Trophoblast cell (in vitro differentiated cells and primary cell): ENCODE results near the gene CHAF1B.
A peak's percentile ranks its signal among the peaks of the same experiment; 100 is the strongest.

Source experiments
- DNase-seq, 2 donors: peaks; one replicate each; pipeline ENCODE4 v3.0.0-alpha.2; 2016
- H2AFZ ChIP-seq: 2 replicates; pipeline ENCODE4 v1.6.1; 2013; ENCODE audit warnings: low read length, moderate library complexity, mild to moderate bottlenecking; ENCODE audit not compliant: insufficient read depth, poor library complexity
- H2AK5ac ChIP-seq: 2 replicates; pipeline ENCODE4 v1.6.1; 2013; ENCODE audit warnings: mild to moderate bottlenecking, low read length
- H2BK120ac ChIP-seq: 2 replicates; pipeline ENCODE4 v1.6.1; 2013; ENCODE audit warnings: low read length, mild to moderate bottlenecking, moderate library complexity; ENCODE audit not compliant: insufficient read depth, poor library complexity
- H2BK12ac ChIP-seq: 2 replicates; pipeline ENCODE4 v1.6.1; 2013; ENCODE audit warnings: mild to moderate bottlenecking, low read length, moderate library complexity
- H2BK5ac ChIP-seq: 2 replicates; pipeline ENCODE4 v1.6.1; 2013; ENCODE audit warnings: low read length, low read depth, moderate library complexity, mild to moderate bottlenecking; ENCODE audit not compliant: poor library complexity
- H3K14ac ChIP-seq: 2 replicates; pipeline ENCODE4 v1.6.1; 2013; ENCODE audit warnings: mild to moderate bottlenecking, low read length
- H3K18ac ChIP-seq: 2 replicates; pipeline ENCODE4 v1.6.1; 2013; ENCODE audit warnings: mild to moderate bottlenecking, low read length
- H3K23ac ChIP-seq: 2 replicates; pipeline ENCODE4 v1.6.1; 2013; ENCODE audit warnings: low read length
- H3K27ac ChIP-seq: 2 replicates; pipeline ENCODE4 v1.5.1; 2013; ENCODE audit warnings: low read depth, mild to moderate bottlenecking, inconsistent platforms, low read length, moderate library complexity
- H3K27me3 ChIP-seq: 2 replicates; pipeline ENCODE4 v1.6.1; 2013; ENCODE audit warnings: inconsistent platforms, mild to moderate bottlenecking, low read length, moderate library complexity; ENCODE audit not compliant: insufficient read depth
- H3K36me3 ChIP-seq, 2 experiments: 1 replicate in 1 of 2; 2 replicates in 1 of 2; pipeline ENCODE4 v1.6.1; 2013; ENCODE audit warnings: low read length in 2 of 2, mild to moderate bottlenecking in 2 of 2, moderate library complexity in 1 of 2; ENCODE audit not compliant: insufficient read depth in 2 of 2, control insufficient read depth in 1 of 2
- H3K4ac ChIP-seq: 2 replicates; pipeline ENCODE4 v1.6.1; 2013; ENCODE audit warnings: low read depth, mild to moderate bottlenecking, low read length, moderate library complexity
- H3K4me1 ChIP-seq, 2 experiments: 1 replicate in 1 of 2; 2 replicates in 1 of 2; pipeline ENCODE4 v1.6.1; 2013; ENCODE audit warnings: low read length in 2 of 2, mild to moderate bottlenecking in 2 of 2, moderate library complexity in 1 of 2; ENCODE audit not compliant: insufficient read depth in 2 of 2, control insufficient read depth in 1 of 2
- H3K4me2 ChIP-seq: 2 replicates; pipeline ENCODE4 v1.6.1; 2013; ENCODE audit warnings: inconsistent platforms, mild to moderate bottlenecking, low read length, moderate library complexity
- H3K4me3 ChIP-seq: 2 replicates; pipeline ENCODE4 v1.5.1; 2013; ENCODE audit warnings: mild to moderate bottlenecking, low read depth, low read length, inconsistent platforms
- H3K79me1 ChIP-seq: one replicate; pipeline ENCODE4 v1.6.1; 2013; ENCODE audit warnings: low read length
- H3K79me2 ChIP-seq: 2 replicates; pipeline ENCODE4 v1.6.1; 2013; ENCODE audit warnings: low read length, mild to moderate bottlenecking; ENCODE audit not compliant: control insufficient read depth, insufficient read depth, poor library complexity
- H3K9ac ChIP-seq: 2 replicates; pipeline ENCODE4 v1.6.1; 2013; ENCODE audit warnings: mild to moderate bottlenecking, low read length
- H3K9me3 ChIP-seq: 2 replicates; pipeline ENCODE4 v1.6.1; 2013; ENCODE audit warnings: low read depth, mild to moderate bottlenecking, control low read depth, inconsistent platforms, low read length; ENCODE audit not compliant: insufficient read depth
- H4K12ac ChIP-seq: 2 replicates; pipeline ENCODE4 v1.6.1; 2013; ENCODE audit warnings: low read depth, mild to moderate bottlenecking, low read length, moderate library complexity
- H4K8ac ChIP-seq: 2 replicates; pipeline ENCODE4 v1.6.1; 2013; ENCODE audit warnings: low read depth, mild to moderate bottlenecking, low read length, moderate library complexity
- H4K91ac ChIP-seq: one replicate; pipeline ENCODE4 v1.6.1; 2013; ENCODE audit warnings: low read depth, mild to moderate bottlenecking, low read length, moderate library complexity
- WGBS: extraction: QIAGEN DNeasy Blood & Tissue Kit; methylation state at CpG from one replicate; pipeline ENCODE4 v1.1.7; 2013; ENCODE audit warnings: missing lambda C conversion rate; ENCODE audit not compliant: insufficient read length, insufficient coverage; ENCODE audit errors: extremely low coverage; 5-methylcytosine and 5-hydroxymethylcytosine counted together

CHAF1B gene

GRCh38 chr21:36400719-36401118, 15.5 kb downstream of the CHAF1B start:
- no peak overlapping the region for H3K23ac ChIP-seq
- no peak overlapping the region for H2BK12ac ChIP-seq
- H3K9me3 ChIP-seq, result peaks cover 2% of the 10 kb centered on the region
- no peak for DNase-seq
- no peak overlapping the region for H4K8ac ChIP-seq
- no peak overlapping the region for H2AFZ ChIP-seq
- H3K27ac ChIP-seq, result no peak overlapping the region
- H2BK5ac ChIP-seq, result no peak overlapping the region
- H2AK5ac ChIP-seq, result no peak overlapping the region
- no peaks in the 10 kb centered on the region for H3K4me1 ChIP-seq
- peaks cover 15 to 22% of the 10 kb centered on the region in 2 experiments for H3K36me3 ChIP-seq
- no peak overlapping the region for H3K9ac ChIP-seq
- H2BK120ac ChIP-seq, result no peak overlapping the region
- no peak overlapping the region for H4K91ac ChIP-seq
- H3K4ac ChIP-seq, result no peak overlapping the region
- H3K18ac ChIP-seq, result no peak overlapping the region
- no peak overlapping the region for H4K12ac ChIP-seq
- H3K4me2 ChIP-seq, result no peak overlapping the region
- H3K79me1 ChIP-seq, result no peaks in the 10 kb centered on the region
- H3K14ac ChIP-seq, result no peak overlapping the region
- H3K79me2 ChIP-seq, result no peaks in the 10 kb centered on the region
- no CpG with 5 or more reads among the region's 8 CpGs for WGBS
- no peaks in the 10 kb centered on the region for H3K27me3 ChIP-seq
- no peak overlapping the region for H3K4me3 ChIP-seq

GRCh38 chr21:36402339-36402738, 17.1 kb downstream of the CHAF1B start:
- H2AK5ac ChIP-seq, result no peak overlapping the region
- H3K4me2 ChIP-seq, result no peak overlapping the region
- H3K9ac ChIP-seq, result no peak overlapping the region
- no peak for DNase-seq
- no peaks in the 10 kb centered on the region for H3K27me3 ChIP-seq
- no peak overlapping the region for H3K23ac ChIP-seq
- H2BK120ac ChIP-seq, result no peak overlapping the region
- H4K91ac ChIP-seq, result no peak overlapping the region
- H3K4me3 ChIP-seq, result no peak overlapping the region
- no peaks in the 10 kb centered on the region for H3K79me1 ChIP-seq
- 100% methylated on average over 1 of the region's 1 CpG for WGBS
- H3K9me3 ChIP-seq, result peaks cover 2% of the 10 kb centered on the region
- H3K14ac ChIP-seq, result no peak overlapping the region
- no peaks in the 10 kb centered on the region for H3K4me1 ChIP-seq
- H3K27ac ChIP-seq, result no peak overlapping the region
- H2BK12ac ChIP-seq, result no peak overlapping the region
- H3K79me2 ChIP-seq, result no peaks in the 10 kb centered on the region
- H2AFZ ChIP-seq, result no peak overlapping the region
- H3K18ac ChIP-seq, result no peak overlapping the region
- no peak overlapping the region for H3K4ac ChIP-seq
- no peak overlapping the region for H2BK5ac ChIP-seq
- no peak overlapping the region for H4K12ac ChIP-seq
- H4K8ac ChIP-seq, result no peak overlapping the region
- peaks cover 12 to 18% of the 10 kb centered on the region in 2 experiments for H3K36me3 ChIP-seq

- Histone ChIP-seq H3K4me1 (peaks cover 5% of the 10 kb centered on the region in 2 experiments), H2BK5ac (no peak overlapping the region), H3K4me2 (no peak overlapping the region), H3K18ac (no peak overlapping the region), H2BK12ac (no peak overlapping the region), H3K9me3 (peaks cover 2% of the 10 kb centered on the region), H2AFZ (no peak overlapping the region), H3K27me3 (no peaks in the 10 kb centered on the region), H4K12ac (no peak overlapping the region), H3K79me1 (no peaks in the 10 kb centered on the region), H3K36me3 (peaks cover 13 to 18% of the 10 kb centered on the region in 2 experiments), H3K79me2 (no peaks in the 10 kb centered on the region), H3K4ac (no peak overlapping the region), H3K27ac (no peak overlapping the region), H3K4me3 (no peak overlapping the region), H2AK5ac (no peak overlapping the region), H3K9ac (no peak overlapping the region), H4K91ac (no peak overlapping the region), H2BK120ac (no peak overlapping the region), H3K23ac (no peak overlapping the region), H3K14ac (no peak overlapping the region), H4K8ac (no peak overlapping the region)
- no peak for DNase-seq
- WGBS, result no CpG with 5 or more reads among the region's 5 CpGs
Observed at GRCh38 chr21:36403713-36404112, 18.5 kb downstream of the CHAF1B start.

GRCh38 chr21:36408568-36408967, 23.4 kb downstream of the CHAF1B start:
- H3K9me3 ChIP-seq, result no peaks in the 10 kb centered on the region
- no peak overlapping the region for H3K14ac ChIP-seq
- no peak overlapping the region for H2BK5ac ChIP-seq
- no peak overlapping the region for H2AFZ ChIP-seq
- H3K9ac ChIP-seq, result no peak overlapping the region
- H3K23ac ChIP-seq, result no peak overlapping the region
- no peaks in the 10 kb centered on the region for H3K79me2 ChIP-seq
- H4K91ac ChIP-seq, result no peak overlapping the region
- WGBS, result no CpG with 5 or more reads among the region's 6 CpGs
- H2BK120ac ChIP-seq, result no peak overlapping the region
- no peaks in the 10 kb centered on the region for H3K27me3 ChIP-seq
- no peak overlapping the region for H3K4me2 ChIP-seq
- H4K12ac ChIP-seq, result no peak overlapping the region
- no peak overlapping the region for H2AK5ac ChIP-seq
- no peak overlapping the region for H4K8ac ChIP-seq
- no peak overlapping the region for H3K18ac ChIP-seq
- H3K4me1 ChIP-seq, result peaks cover 5% of the 10 kb centered on the region in 2 experiments
- H3K36me3 ChIP-seq, result peaks cover 19 to 20% of the 10 kb centered on the region in 2 experiments
- no peak overlapping the region for H3K4ac ChIP-seq
- no peak overlapping the region for H3K27ac ChIP-seq
- peak; percentile 39 to 75 for DNase-seq
- H2BK12ac ChIP-seq, result no peak overlapping the region
- no peak overlapping the region for H3K4me3 ChIP-seq
- H3K79me1 ChIP-seq, result no peaks in the 10 kb centered on the region
